Loucy (cell line): Measurements from ENCODE around the gene UBL3.

Source experiments
- EZH2phosphoT487 ChIP-seq: fragments of 200-600 bp; IDR thresholded peaks from 2 replicates; pipeline ENCODE4 v1.6.1; 2018; ENCODE audit warnings: antibody characterized with exemption, mild to moderate bottlenecking, moderate library complexity, borderline replicate concordance
- TF ChIP-seq, protein P1 (sequence below): fragments of 200-600 bp; sonication (generic); conservative IDR thresholded peaks from 2 replicates; pipeline ENCODE4 v1.5.1; 2014; ENCODE audit warnings: mild to moderate bottlenecking, antibody characterized with exemption, low read length

DNA sequence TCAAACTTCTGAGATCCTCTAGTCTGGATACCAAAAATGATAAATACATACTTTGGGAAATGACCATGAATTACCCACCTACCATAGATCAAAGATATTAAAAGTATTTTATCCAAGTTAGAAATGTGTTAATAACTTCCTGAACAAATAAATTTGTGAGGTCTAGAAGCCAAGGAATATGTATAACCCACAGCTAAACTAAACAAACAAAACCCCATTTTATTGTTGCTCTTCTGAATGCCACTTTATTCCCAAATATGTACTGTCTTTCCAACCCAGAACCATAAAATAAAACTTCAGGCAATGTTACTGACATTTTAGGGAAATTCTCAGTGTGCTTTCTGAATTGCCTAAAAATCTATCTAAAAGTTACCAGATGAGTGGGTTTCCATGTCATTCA lies 35.1 kb downstream of the UBL3 start:
- TF ChIP-seq, protein P1, sequence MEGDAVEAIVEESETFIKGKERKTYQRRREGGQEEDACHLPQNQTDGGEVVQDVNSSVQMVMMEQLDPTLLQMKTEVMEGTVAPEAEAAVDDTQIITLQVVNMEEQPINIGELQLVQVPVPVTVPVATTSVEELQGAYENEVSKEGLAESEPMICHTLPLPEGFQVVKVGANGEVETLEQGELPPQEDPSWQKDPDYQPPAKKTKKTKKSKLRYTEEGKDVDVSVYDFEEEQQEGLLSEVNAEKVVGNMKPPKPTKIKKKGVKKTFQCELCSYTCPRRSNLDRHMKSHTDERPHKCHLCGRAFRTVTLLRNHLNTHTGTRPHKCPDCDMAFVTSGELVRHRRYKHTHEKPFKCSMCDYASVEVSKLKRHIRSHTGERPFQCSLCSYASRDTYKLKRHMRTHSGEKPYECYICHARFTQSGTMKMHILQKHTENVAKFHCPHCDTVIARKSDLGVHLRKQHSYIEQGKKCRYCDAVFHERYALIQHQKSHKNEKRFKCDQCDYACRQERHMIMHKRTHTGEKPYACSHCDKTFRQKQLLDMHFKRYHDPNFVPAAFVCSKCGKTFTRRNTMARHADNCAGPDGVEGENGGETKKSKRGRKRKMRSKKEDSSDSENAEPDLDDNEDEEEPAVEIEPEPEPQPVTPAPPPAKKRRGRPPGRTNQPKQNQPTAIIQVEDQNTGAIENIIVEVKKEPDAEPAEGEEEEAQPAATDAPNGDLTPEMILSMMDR, result no peak
- no peak for TF ChIP-seq EZH2phosphoT487
